IPS-15b (cell line): ENCODE results near the gene PAX8.

ENCODE experiments used
- H3K27me3 ChIP-seq: one replicate; pipeline ENCODE4 v1.6.1; 2013; ENCODE audit warnings: low read length; ENCODE audit not compliant: control insufficient read depth, insufficient read depth
- H3K36me3 ChIP-seq: one replicate; pipeline ENCODE4 v1.6.1; 2013; ENCODE audit warnings: low read length; ENCODE audit not compliant: control insufficient read depth, insufficient read depth
- H3K4me1 ChIP-seq: one replicate; pipeline ENCODE4 v1.6.1; 2013; ENCODE audit warnings: mild to moderate bottlenecking, low read length; ENCODE audit not compliant: control insufficient read depth, insufficient read depth
- H3K4me3 ChIP-seq: one replicate; pipeline ENCODE4 v1.5.1; 2013; ENCODE audit warnings: low read depth, low read length
- H3K9ac ChIP-seq: one replicate; pipeline ENCODE4 v1.6.1; 2013; ENCODE audit warnings: low read depth, mild to moderate bottlenecking, low read length
- H3K9me3 ChIP-seq: one replicate; pipeline ENCODE4 v1.6.1; 2013; ENCODE audit warnings: mild to moderate bottlenecking, low read length; ENCODE audit not compliant: control insufficient read depth, insufficient read depth

PAX8 gene

DNA sequence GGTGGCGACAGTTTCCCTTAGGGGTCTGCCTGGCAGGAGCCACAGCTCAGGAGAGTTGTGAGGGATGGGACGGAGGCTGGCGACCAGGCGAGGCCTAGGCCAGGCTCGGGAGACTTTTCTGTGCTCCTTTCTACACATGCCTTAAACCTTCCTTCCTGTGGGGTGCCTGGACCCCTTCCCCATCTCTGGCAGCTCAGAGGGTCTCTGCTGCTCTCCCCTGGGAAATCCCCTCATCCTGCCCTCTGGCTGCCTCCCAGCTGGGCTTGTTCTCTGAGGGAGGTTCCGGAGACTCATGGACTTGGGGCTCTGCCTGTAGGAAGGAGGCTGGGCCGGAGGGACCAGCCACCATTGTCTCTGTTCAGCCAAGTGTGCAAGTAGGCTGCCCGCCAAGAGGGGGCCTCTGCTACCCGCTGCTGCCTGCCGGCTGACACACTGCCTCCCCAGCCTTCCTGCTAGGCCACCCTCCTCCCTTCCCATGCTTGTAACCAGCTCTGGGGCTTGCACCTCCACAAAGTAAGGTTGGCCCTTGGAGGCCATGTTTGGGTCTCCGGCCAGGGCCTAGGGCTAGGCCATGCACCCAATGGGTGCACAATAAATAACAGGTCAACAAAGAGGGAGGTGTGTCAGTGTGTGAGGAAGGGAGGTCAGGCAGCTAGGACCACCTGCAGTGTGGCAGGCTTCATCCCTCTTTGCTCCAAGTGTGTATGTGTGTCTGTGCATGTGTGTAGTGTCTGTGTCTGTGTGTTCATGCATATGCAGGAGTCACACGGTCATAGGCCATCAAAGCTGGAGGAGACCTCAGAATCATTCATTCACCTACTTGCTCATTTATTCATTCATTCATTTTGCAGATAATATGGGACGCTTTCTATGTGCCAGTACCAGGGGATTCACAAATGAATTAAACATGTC lies 76.2 kb downstream of the PAX8 start:
- peaks cover 3% of the 10 kb centered on the region for H3K27me3 ChIP-seq
- H3K4me1 ChIP-seq = peaks cover 3% of the 10 kb centered on the region
- no peaks in the 10 kb centered on the region for H3K36me3 ChIP-seq
- H3K9ac ChIP-seq = no peak overlapping the region
- no peaks in the 10 kb centered on the region for H3K9me3 ChIP-seq
- H3K4me3 ChIP-seq = no peak overlapping the region

DNA sequence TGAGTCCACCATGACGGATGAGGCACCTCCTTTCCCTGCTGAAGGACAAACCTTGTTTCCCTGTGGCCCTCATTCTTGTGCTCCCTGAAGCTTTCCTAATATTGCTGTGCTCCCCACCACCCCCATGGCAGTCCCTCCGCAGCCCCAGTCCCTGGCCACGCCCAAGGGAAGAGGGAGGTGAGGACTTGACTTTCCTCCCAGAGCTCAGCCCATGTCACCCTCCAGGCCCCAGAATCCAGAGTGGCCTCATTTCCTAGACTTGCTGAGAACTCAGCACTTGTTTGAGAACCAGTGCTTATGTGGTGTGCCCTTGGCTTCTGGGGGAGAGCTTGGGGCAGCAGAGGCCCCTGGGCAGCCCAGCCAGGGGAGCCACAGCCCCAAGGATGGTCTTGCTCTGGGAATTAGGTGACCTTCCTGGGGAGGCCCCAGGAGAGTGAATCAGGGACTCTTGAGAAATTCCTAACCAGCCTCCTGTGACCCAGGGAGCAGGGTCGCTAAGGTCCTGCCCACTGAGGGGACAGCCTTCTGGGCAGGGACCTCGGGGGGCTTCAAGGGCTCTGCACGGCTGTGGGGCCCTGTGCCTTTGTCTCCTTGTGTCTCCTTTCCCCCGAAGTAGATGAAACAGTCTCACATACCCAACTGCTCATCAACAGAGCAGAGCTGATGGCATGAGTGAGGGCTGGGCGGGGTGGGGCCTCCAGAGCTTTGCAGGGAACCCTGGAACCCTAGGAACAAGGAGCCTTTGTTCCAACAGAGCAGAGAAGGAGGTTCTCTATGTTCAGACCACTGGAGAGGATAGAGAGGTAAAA lies 77.0 kb downstream of the PAX8 start:
- Histone ChIP-seq H3K27me3 (peaks cover 8% of the 10 kb centered on the region), H3K9me3 (no peaks in the 10 kb centered on the region), H3K36me3 (no peaks in the 10 kb centered on the region), H3K4me1 (peaks cover 3% of the 10 kb centered on the region), H3K4me3 (no peak overlapping the region), H3K9ac (no peak overlapping the region)

DNA sequence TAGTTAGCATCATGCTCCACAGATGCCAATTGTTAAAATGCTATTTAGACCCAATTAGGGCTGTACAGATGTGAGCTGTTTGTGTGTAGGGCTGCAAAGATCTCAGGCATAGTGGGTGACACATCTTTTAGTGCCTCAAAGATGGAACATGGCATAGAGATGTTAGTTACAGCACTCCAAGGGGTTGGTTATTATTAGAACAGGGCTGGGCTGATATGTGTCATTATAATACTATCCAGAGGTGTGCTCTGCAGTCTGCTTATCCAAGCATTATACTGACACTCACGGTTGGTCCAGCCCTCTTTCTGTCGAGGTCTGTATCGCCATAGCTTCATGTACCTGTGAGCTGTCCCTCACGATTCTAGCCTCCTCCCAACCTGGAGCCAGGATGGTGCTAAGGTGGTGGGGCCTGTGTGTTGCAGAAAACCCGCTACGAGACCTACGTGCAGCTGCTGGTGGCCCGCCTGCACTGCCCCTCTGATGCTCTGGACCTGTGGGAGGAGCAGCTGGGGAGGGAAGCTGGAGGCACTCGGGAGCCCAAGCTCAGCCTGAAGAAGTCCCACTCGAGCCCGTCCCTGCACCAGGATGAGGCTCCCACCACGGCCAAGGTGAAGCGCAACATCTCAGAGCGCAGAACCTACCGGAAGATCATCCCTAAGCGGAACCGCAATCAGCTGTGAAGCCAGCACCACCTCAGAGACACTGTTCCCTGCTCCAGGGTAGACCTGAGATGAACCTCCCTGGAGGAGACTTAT lies 77.8 kb downstream of the PAX8 start:
- H3K27me3 ChIP-seq = peaks cover 11% of the 10 kb centered on the region
- no peaks in the 10 kb centered on the region for H3K36me3 ChIP-seq
- no peak overlapping the region for H3K9ac ChIP-seq
- H3K9me3 ChIP-seq = no peaks in the 10 kb centered on the region
- peaks cover 3% of the 10 kb centered on the region for H3K4me1 ChIP-seq
- no peak overlapping the region for H3K4me3 ChIP-seq

DNA sequence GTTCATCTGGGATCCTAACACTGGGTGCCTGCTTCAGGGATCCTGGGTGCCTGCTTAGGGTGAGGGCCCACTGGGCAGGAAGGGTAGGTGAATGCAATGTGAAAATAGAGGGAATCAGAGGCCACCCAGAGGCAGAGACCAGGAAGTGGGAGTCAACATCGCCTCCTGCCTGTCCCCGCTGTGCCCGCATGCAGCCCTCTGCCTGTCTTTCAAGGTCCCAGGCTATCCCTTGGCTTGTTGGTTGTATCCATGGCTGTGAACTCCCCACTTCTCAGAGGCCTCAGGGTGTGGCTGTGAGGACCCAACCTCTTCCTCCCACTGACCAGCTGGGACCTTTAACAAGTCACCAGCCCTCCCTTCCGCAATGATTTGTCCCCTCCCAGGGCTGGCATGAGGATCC lies 78.5 kb downstream of the PAX8 start:
- peaks cover 3% of the 10 kb centered on the region for H3K4me1 ChIP-seq
- no peaks in the 10 kb centered on the region for H3K36me3 ChIP-seq
- H3K9me3 ChIP-seq = no peaks in the 10 kb centered on the region
- H3K9ac ChIP-seq = no peak overlapping the region
- H3K4me3 ChIP-seq = no peak overlapping the region
- peaks cover 11% of the 10 kb centered on the region for H3K27me3 ChIP-seq

DNA sequence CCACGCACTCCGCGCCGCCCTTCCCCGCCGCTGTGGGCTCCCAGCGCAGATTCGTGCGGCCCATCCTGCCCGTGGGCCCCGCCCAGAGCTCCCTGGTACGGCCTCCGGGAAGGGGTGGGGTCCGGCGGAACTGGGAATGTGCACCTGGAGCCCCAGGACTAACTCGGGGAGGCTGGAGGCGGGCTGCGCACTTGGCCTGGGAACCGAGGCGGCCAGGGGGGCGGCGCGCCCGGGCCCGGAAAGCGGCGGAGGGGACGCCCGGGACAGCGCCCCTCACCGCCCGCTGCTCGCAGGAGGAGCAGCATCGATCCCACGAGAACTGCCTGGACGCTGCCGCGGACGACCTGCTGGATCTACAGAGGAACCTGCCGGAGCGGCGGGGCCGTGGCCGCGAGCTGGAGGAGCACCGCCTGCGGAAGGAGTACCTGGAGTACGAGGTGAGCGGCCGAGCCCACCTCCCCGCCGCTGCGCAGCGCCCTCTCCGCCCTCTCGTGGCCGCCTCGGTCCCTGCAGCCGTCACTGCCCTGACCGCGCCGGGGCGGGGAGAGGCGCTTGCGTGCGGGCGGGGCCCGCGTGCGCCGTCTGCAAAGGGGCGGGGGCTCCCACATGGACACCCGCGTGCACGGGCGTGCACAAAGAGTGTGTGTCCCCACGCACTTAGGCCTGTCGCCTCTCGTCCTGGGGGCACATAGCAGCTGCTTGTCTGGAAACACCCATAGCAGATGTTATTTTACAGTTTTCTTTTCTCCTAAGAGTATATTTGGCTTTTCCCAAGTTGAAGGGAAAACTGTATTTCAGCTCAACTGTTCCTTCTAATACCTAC lies 79.7 kb downstream of the PAX8 start:
- Histone ChIP-seq H3K4me3 (peak overlapping the region; percentile 68), H3K27me3 (peaks cover 11% of the 10 kb centered on the region), H3K9ac (peak overlapping the region; percentile 60), H3K9me3 (no peaks in the 10 kb centered on the region), H3K4me1 (peaks cover under 1% of the 10 kb centered on the region), H3K36me3 (no peaks in the 10 kb centered on the region)

DNA sequence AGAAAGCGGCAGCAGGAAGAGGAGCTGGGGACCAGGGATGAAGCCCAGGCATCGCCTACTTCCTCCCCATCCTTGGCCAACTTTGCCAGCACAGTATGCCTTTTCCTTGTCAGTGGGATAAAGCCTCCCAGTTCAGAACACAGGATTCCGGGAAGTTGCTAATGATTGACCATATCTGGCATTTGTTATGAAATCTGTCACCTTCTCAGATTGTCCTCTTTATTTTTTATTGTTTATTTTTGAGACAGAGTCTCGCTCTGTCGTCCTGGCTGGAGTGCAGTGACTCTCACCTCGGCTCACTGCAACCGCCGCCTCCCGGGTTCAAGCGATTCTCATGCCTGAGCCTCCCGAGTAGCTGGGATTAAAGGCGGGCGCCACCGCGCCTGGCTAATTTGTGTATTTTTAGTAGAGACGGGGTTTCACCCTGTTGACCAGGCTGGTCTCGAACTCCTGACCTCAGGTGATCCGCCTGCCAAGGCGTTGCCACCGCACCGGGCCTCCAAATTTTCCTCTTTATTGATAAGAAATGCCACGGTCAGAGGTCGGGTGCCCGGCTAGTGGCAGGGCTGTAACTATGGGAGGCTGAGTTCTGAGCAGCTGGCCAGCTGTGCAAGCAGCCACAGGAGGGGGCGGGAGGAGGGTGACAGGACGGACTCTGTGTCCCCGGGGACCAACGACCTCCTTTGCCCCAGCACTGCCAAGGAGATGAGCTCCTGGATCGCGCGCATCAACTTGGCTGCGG lies 80.5 kb downstream of the PAX8 start:
- no peaks in the 10 kb centered on the region for H3K4me1 ChIP-seq
- H3K36me3 ChIP-seq = no peaks in the 10 kb centered on the region
- H3K27me3 ChIP-seq = peaks cover 11% of the 10 kb centered on the region
- H3K9me3 ChIP-seq = no peaks in the 10 kb centered on the region
- H3K9ac ChIP-seq = peak overlapping the region; percentile 60
- peak overlapping the region; percentile 68 for H3K4me3 ChIP-seq

DNA sequence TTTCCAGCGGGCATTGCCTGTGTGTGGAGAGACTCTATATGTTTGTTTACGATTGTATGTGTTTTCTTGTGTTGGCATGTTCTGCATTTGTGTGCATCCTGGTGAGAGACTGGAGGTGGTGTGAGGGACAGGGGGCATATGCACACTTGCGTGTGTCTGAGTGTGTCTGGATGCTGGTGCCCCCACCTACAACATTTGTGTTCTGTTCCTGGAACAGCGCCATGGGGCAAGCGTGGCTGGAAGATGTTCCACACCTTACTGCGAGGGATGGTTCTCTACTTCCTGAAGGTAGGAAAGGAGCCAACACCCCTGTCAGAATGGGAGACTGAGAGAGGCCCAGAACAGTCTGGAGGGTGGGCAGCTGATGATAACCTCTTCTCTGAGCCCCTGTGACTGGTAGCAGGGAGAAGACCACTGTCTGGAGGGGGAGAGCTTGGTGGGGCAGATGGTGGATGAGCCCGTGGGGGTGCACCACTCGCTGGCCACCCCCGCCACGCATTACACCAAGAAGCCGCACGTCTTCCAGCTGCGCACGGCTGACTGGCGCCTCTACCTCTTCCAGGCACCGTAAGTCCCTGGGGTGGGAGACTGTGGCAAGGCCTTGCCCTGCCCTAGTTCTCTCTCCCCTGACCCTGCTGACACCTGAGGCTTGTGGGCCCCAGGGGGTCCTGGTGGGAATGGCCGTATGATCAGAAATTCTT lies 81.2 kb downstream of the PAX8 start:
- Histone ChIP-seq H3K9ac (no peak overlapping the region), H3K4me1 (no peaks in the 10 kb centered on the region), H3K27me3 (peaks cover 11% of the 10 kb centered on the region), H3K9me3 (no peaks in the 10 kb centered on the region), H3K36me3 (no peaks in the 10 kb centered on the region), H3K4me3 (no peak overlapping the region)

DNA sequence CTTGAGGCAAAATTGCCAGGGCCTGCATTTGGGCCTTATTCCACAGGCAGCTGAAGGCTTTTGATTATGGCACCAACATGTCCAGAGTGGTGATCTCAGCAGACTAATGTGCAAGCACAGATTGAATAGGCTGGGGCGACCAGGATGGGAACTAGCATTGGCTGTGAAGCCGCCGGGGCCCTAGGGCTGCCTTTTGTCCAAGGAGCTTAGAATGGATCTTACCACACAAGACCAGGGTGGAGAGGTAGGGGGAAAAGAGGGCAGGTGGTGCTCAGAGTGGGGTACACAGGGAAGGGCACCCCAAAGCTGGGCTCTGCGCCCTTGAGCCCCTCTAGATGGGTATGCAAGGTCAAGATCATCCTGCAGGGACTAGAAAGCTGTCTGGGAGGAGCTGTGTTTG lies 81.9 kb downstream of the PAX8 start:
- Histone ChIP-seq H3K36me3 (no peaks in the 10 kb centered on the region), H3K9ac (no peak overlapping the region)

DNA sequence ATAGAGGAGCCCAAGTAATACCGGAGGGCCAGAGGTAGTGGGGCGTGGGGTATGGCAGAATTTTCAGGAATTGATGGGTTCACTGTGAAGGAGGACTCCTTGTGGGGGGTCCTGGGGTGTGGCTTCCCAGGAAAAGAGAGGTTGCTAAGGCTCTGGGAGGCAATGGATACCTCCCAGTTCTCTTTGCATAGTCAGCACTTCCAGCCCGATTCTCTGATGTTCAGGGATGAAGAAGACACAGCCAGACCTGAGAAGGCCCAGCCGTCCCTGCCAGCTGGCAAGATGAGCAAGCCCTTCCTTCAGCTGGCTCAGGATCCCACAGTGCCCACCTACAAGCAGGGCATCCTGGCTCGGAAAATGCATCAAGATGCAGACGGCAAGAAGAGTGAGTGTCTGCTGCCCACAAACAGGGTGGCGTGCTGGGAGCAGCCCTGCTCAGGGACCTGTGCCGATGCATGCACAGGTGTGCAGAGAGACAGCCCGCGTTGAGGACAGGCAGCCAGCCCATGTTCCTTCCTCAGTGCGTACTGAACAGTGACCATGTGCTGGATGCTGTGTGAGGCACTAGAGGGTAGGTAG lies 82.7 kb downstream of the PAX8 start:
- no peaks in the 10 kb centered on the region for H3K9me3 ChIP-seq
- no peaks in the 10 kb centered on the region for H3K4me1 ChIP-seq
- H3K36me3 ChIP-seq = no peaks in the 10 kb centered on the region
- peaks cover 11% of the 10 kb centered on the region for H3K27me3 ChIP-seq
- no peak overlapping the region for H3K9ac ChIP-seq
- H3K4me3 ChIP-seq = no peak overlapping the region

More for the DNA sequence above, 81.9 kb downstream of the PAX8 start:
- Histone ChIP-seq H3K9me3 (no peaks in the 10 kb centered on the region), H3K27me3 (peaks cover 11% of the 10 kb centered on the region), H3K4me1 (no peaks in the 10 kb centered on the region), H3K4me3 (no peak overlapping the region)
